PC-3 (cell line): Measurements from ENCODE around the gene RNF19B. TPM values are rescaled to one million over a fixed set of nuclear protein-coding genes. Genes with fewer than 3 reads are reported as not detected.

Experiments
- ATAC-seq: fragments of 200-7000 bp; cut with Tn5 transposase; 2 replicates; pipeline ENCODE4 v1.9.1; 2020; ENCODE audit warnings: mild to moderate bottlenecking, moderate library complexity
- BruUV-seq: library from RNA; stranded (reverse); fragments of 400-500 nt; replicated peaks from 2 replicates; lab custom pipeline; 2021; lab: Mats Ljungman, UMichigan
- CTCF ChIA-PET: fragments of 300-600 bp; sonication (Branson Sonifier 250); formaldehyde crosslinking; loops from one replicate; lab custom pipeline; 2022; ENCODE audit warnings: antibody characterized with exemption; lab: Charles Lee
- POLR2A ChIA-PET: fragments of 300-600 bp; sonication (Branson Sonifier 250); formaldehyde crosslinking; loops from one replicate; lab custom pipeline; 2022; ENCODE audit warnings: antibody characterized with exemption; ENCODE audit not compliant: unreplicated experiment; lab: Charles Lee
- DNase-seq: peaks from one replicate; pipeline ENCODE4 v3.0.0-alpha.2; 2015
- H2AFZ ChIP-seq: fragments of 300-600 bp; sonication (generic); 2 replicates; pipeline ENCODE4 v1.6.0; 2016; ENCODE audit warnings: antibody characterized with exemption, low read length
- H3F3A ChIP-seq: fragments of 300-600 bp; sonication (generic); one replicate; pipeline ENCODE4 v1.6.0; 2017; ENCODE audit warnings: antibody characterized with exemption, low read length, control low read depth, mild to moderate bottlenecking; ENCODE audit not compliant: unreplicated experiment
- H3K27ac ChIP-seq: fragments of 300-600 bp; sonication (generic); 2 replicates; pipeline ENCODE4 v1.5.1; 2016; ENCODE audit warnings: mild to moderate bottlenecking, low read length
- H3K27me3 ChIP-seq: fragments of 300-600 bp; sonication (generic); 2 replicates; pipeline ENCODE4 v1.6.1; 2016; ENCODE audit warnings: low read length, mixed read lengths
- H3K36me3 ChIP-seq: fragments of 300-600 bp; sonication (generic); 2 replicates; pipeline ENCODE4 v1.6.1; 2016; ENCODE audit warnings: low read depth, mixed run types, low read length, mixed read lengths
- H3K4me1 ChIP-seq: fragments of 300-600 bp; sonication (generic); 2 replicates; pipeline ENCODE4 v1.5.1; 2016; ENCODE audit warnings: low read length; ENCODE audit not compliant: insufficient read depth
- H3K4me2 ChIP-seq: fragments of 300-600 bp; sonication (generic); 2 replicates; pipeline ENCODE4 v1.6.0; 2016; ENCODE audit warnings: low read length
- H3K4me3 ChIP-seq: fragments of 300-600 bp; sonication (generic); 2 replicates; pipeline ENCODE4 v1.5.1; 2016; ENCODE audit warnings: mild to moderate bottlenecking, low read length, mixed read lengths
- H3K79me2 ChIP-seq: fragments of 300-600 bp; sonication (generic); 2 replicates; pipeline ENCODE4 v1.6.1; 2017; ENCODE audit warnings: low read length, mixed read lengths
- H3K9ac ChIP-seq: fragments of 300-600 bp; sonication (generic); 2 replicates; pipeline ENCODE4 v1.6.0; 2016; ENCODE audit warnings: mild to moderate bottlenecking, low read length
- H3K9me2 ChIP-seq: fragments of 300-600 bp; sonication (generic); replicated peaks from 2 replicates; pipeline ENCODE4 v1.6.1; 2016; ENCODE audit warnings: mixed run types, low read length, mixed read lengths
- H3K9me3 ChIP-seq: fragments of 300-600 bp; sonication (generic); 2 replicates; pipeline ENCODE4 v1.6.1; 2016; ENCODE audit warnings: low read length, mixed read lengths
- H4K20me1 ChIP-seq: fragments of 300-600 bp; sonication (generic); 2 replicates; pipeline ENCODE4 v1.6.1; 2016; ENCODE audit warnings: low read length, mixed read lengths
- CTCF ChIP-seq: fragments of 300-600 bp; sonication (generic); conservative IDR thresholded peaks from 2 replicates; pipeline ENCODE4 v1.5.1; 2017; ENCODE audit warnings: antibody characterized with exemption, low read depth, mild to moderate bottlenecking, low read length
- EZH2 ChIP-seq: fragments of 300-600 bp; sonication (generic); IDR thresholded peaks from one replicate; pipeline ENCODE4 v1.6.1; 2017; ENCODE audit warnings: antibody characterized with exemption, mild to moderate bottlenecking, low read length; ENCODE audit not compliant: unreplicated experiment
- EZH2phosphoT487 ChIP-seq: fragments of 300-600 bp; sonication (generic); IDR thresholded peaks from 2 replicates; pipeline ENCODE4 v1.6.1; 2018; ENCODE audit warnings: mild to moderate bottlenecking, antibody characterized with exemption, low read length, borderline replicate concordance
- intact Hi-C: fragments of 100-400 bp; cut with micrococcal nuclease; formaldehyde crosslinking; loops from 2 replicates; pipeline ENCODE4 v1.9.0; 2023
- total RNA-seq: library from RNA; depleted of rRNA; stranded (reverse); fragments of >200 nt; gene quantifications from 2 replicates; pipeline ENCODE4 v1.2.3, GENCODE V29; 2014

Gene RNF19B
- total RNA-seq, 1 experiment from 2014 or later, result 17.9 TPM

GRCh38 chr1:32931760-32932159 is 32.8 kb downstream of the RNF19B start:
- H3K9me3 ChIP-seq, result no peaks in the 10 kb centered on the region
- H3K4me2 ChIP-seq, result no peak overlapping the region
- intact Hi-C loops, result loop anchor here (2.0 to 5.0 kb wide), 3 partner anchors 61 to 149 kb away; partner anchors contain the start of gene AZIN2
- no peaks in the 10 kb centered on the region for H4K20me1 ChIP-seq
- BruUV-seq, result no TSS peak
- no peaks in the 10 kb centered on the region for H3K27me3 ChIP-seq
- H3K27ac ChIP-seq, result no peak overlapping the region
- no peaks in the 10 kb centered on the region for H3K79me2 ChIP-seq
- H3K4me1 ChIP-seq, result peaks cover 20% of the 10 kb centered on the region
- ChIA-PET POLR2A (no interaction called here), CTCF (interaction anchor here (1.9 kb wide), 1 partner anchor 75 kb away, joined by 9 read pairs; no protein-coding TSS in a partner anchor)
- H3K36me3 ChIP-seq, result peaks cover 2% of the 10 kb centered on the region
- no peak overlapping the region for H3K9ac ChIP-seq
- no peak overlapping the region for H2AFZ ChIP-seq
- no peaks in the 10 kb centered on the region for H3F3A ChIP-seq
- no peak overlapping the region for H3K4me3 ChIP-seq
- no peaks in the 10 kb centered on the region for H3K9me2 ChIP-seq
- ATAC-seq, result no peak
- no peak for TF ChIP-seq EZH2
- TF ChIP-seq CTCF, result no peak
- no peak for DNase-seq

- CTCF ChIA-PET, result no interaction called here
- POLR2A ChIA-PET, result interaction anchor here (0.5 kb wide), 1 partner anchor 388 kb away, joined by 4 read pairs; no protein-coding TSS in a partner anchor
- intact Hi-C loops, result no loop called here
These were observed 35.2 kb downstream of the RNF19B start for GRCh38 chr1:32929366-32929765.

GRCh38 chr1:32928715-32929114 is 35.9 kb downstream of the RNF19B start:
- H3K4me3 ChIP-seq, result no peak overlapping the region
- no peaks in the 10 kb centered on the region for H3F3A ChIP-seq
- intact Hi-C loops, result no loop called here
- H3K36me3 ChIP-seq, result no peaks in the 10 kb centered on the region
- no peaks in the 10 kb centered on the region for H3K27me3 ChIP-seq
- no peak for DNase-seq
- no peaks in the 10 kb centered on the region for H3K9me3 ChIP-seq
- no peaks in the 10 kb centered on the region for H3K79me2 ChIP-seq
- BruUV-seq, result no TSS peak
- no peak for TF ChIP-seq EZH2phosphoT487
- TF ChIP-seq CTCF, result no peak
- no peak for TF ChIP-seq EZH2
- ATAC-seq, result no peak
- POLR2A ChIA-PET, result no interaction called here
- H3K4me1 ChIP-seq, result peaks cover 3% of the 10 kb centered on the region
- no peaks in the 10 kb centered on the region for H3K9me2 ChIP-seq
- no peak overlapping the region for H3K4me2 ChIP-seq
- H4K20me1 ChIP-seq, result no peaks in the 10 kb centered on the region
- H3K27ac ChIP-seq, result no peak overlapping the region
- CTCF ChIA-PET, result no interaction called here
- H3K9ac ChIP-seq, result no peak overlapping the region
- no peak overlapping the region for H2AFZ ChIP-seq

More at GRCh38 chr1:32929366-32929765, 35.2 kb downstream of the RNF19B start:
- peaks cover 9% of the 10 kb centered on the region for H3K4me1 ChIP-seq
- TF ChIP-seq CTCF (no peak), EZH2phosphoT487 (no peak), EZH2 (no peak)
- ATAC-seq (no peak), DNase-seq (no peak)
- H2AFZ ChIP-seq, result no peak overlapping the region
- H3K9me3 ChIP-seq, result no peaks in the 10 kb centered on the region
- no peaks in the 10 kb centered on the region for H4K20me1 ChIP-seq
- no peaks in the 10 kb centered on the region for H3K36me3 ChIP-seq
- no peak overlapping the region for H3K9ac ChIP-seq
- no peak overlapping the region for H3K27ac ChIP-seq
- BruUV-seq, result no TSS peak
- H3K9me2 ChIP-seq, result no peaks in the 10 kb centered on the region
- H3K79me2 ChIP-seq, result no peaks in the 10 kb centered on the region
- H3K4me3 ChIP-seq, result no peak overlapping the region
- H3K4me2 ChIP-seq, result no peak overlapping the region
- H3K27me3 ChIP-seq, result no peaks in the 10 kb centered on the region
- no peaks in the 10 kb centered on the region for H3F3A ChIP-seq
